NCI-H69 (cell line): Measurements from ENCODE around the gene TSPAN18.

Experiments used
- DNase-seq: peaks from one replicate; lab custom pipeline; 2025; lab: John Stamatoyannopoulos, UW

The TSPAN18 gene

GRCh38 chr11:44737245-44738085, 10.7 kb downstream of the TSPAN18 start:
- DNase-seq, result peak; percentile 19

GRCh38 chr11:44738791-44739190, 12.0 kb downstream of the TSPAN18 start:
- DNase-seq, result no peak

GRCh38 chr11:44740967-44741366, 14.2 kb downstream of the TSPAN18 start:
- no peak for DNase-seq

- DNase-seq, result no peak
These were observed 15.2 kb downstream of the TSPAN18 start for GRCh38 chr11:44741976-44742375.

- DNase-seq, result no peak
These were observed 15.9 kb downstream of the TSPAN18 start for GRCh38 chr11:44742508-44743246.

GRCh38 chr11:44743326-44743725, 16.6 kb downstream of the TSPAN18 start:
- no peak for DNase-seq

- DNase-seq, result no peak
These were observed 17.3 kb downstream of the TSPAN18 start for GRCh38 chr11:44743959-44744557.

GRCh38 chr11:44746894-44747293, 20.1 kb downstream of the TSPAN18 start:
- no peak for DNase-seq

- DNase-seq, result no peak
These were observed 20.6 kb downstream of the TSPAN18 start for GRCh38 chr11:44747316-44747715.

GRCh38 chr11:44747836-44748235, 21.1 kb downstream of the TSPAN18 start:
- no peak for DNase-seq

GRCh38 chr11:44748606-44749005, 21.8 kb downstream of the TSPAN18 start:
- DNase-seq, result no peak

- no peak for DNase-seq
These were observed 22.4 kb downstream of the TSPAN18 start for GRCh38 chr11:44749189-44749588.

GRCh38 chr11:44750551-44751465, 24.0 kb downstream of the TSPAN18 start:
- no peak for DNase-seq

GRCh38 chr11:44752300-44752699, 25.5 kb downstream of the TSPAN18 start:
- DNase-seq, result no peak

GRCh38 chr11:44752713-44753112, 26.0 kb downstream of the TSPAN18 start:
- DNase-seq, result no peak

GRCh38 chr11:44753961-44754645, 27.3 kb downstream of the TSPAN18 start:
- DNase-seq, result no peak

- peak; percentile 37 for DNase-seq
These were observed 28.3 kb downstream of the TSPAN18 start for GRCh38 chr11:44754876-44755555.

GRCh38 chr11:44755556-44756523, 29.1 kb downstream of the TSPAN18 start:
- DNase-seq, result peak; percentile 72

- DNase-seq, result no peak
These were observed 32.2 kb downstream of the TSPAN18 start for GRCh38 chr11:44758983-44759382.
